ENCODE data around the gene BSN.
A peak's percentile ranks its signal among the peaks of the same experiment; 100 is the strongest.

The BSN gene

DNA sequence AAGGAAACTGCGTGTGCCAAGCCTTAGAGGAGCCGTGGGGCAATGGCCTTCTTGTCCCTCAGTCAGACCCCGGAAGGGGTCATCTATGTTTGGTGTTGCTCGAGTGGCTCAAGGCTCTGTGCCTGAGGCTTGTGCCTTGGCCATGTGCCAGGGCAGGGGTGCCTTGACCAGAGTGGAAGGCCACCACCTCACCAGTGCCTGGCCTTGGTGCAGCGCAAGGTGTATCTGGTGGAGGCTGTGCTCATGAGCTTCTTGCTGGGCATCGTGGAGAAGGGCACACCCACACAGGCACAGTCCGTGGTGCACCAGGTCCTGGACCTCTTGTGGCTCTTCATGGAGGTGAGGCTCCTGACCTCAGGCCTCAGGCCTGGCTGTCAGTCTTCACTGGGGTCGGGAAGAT lies 145.7 kb downstream of the BSN start:
- Histone ChIP-seq H3K36me3 (peaks cover 23 to 81% (median 64%) of the 10 kb centered on the region in 3 donors), H3K4me3 (no peak overlapping the region), H3K27ac (no peak overlapping the region), H3K9me3 (no peaks in the 10 kb centered on the region), H3K4me1 (no peaks in the 10 kb centered on the region), H3K27me3 (no peaks in the 10 kb centered on the region)
- no peak for DNase-seq
- intact Hi-C loops (cut with DNase I; ENCODE audit: low total_unique reads): loop anchor here (10.0 kb wide), 1 partner anchor 115 kb away; the partner anchor contains the start of gene UBA7
- TF ChIP-seq, protein P1, sequence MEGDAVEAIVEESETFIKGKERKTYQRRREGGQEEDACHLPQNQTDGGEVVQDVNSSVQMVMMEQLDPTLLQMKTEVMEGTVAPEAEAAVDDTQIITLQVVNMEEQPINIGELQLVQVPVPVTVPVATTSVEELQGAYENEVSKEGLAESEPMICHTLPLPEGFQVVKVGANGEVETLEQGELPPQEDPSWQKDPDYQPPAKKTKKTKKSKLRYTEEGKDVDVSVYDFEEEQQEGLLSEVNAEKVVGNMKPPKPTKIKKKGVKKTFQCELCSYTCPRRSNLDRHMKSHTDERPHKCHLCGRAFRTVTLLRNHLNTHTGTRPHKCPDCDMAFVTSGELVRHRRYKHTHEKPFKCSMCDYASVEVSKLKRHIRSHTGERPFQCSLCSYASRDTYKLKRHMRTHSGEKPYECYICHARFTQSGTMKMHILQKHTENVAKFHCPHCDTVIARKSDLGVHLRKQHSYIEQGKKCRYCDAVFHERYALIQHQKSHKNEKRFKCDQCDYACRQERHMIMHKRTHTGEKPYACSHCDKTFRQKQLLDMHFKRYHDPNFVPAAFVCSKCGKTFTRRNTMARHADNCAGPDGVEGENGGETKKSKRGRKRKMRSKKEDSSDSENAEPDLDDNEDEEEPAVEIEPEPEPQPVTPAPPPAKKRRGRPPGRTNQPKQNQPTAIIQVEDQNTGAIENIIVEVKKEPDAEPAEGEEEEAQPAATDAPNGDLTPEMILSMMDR (IDR thresholded peaks at IDR 0.05): no peak

- Histone ChIP-seq H3K36me3 (peaks cover 28 to 87% (median 69%) of the 10 kb centered on the region in 3 donors), H3K9me3 (no peaks in the 10 kb centered on the region), H3K4me1 (no peaks in the 10 kb centered on the region), H3K27me3 (no peaks in the 10 kb centered on the region), H3K4me3 (no peak overlapping the region), H3K27ac (no peak overlapping the region)
- DNase-seq: no peak
- intact Hi-C loops (cut with DNase I; ENCODE audit: low total_unique reads): loop anchor here (10.0 kb wide), 1 partner anchor 114 kb away; the partner anchor contains the start of gene UBA7
- TF ChIP-seq, protein P1 (IDR thresholded peaks at IDR 0.05): no peak
Observed at GRCh38 chr3:49700453-49701128, 146.3 kb downstream of the BSN start.

DNA sequence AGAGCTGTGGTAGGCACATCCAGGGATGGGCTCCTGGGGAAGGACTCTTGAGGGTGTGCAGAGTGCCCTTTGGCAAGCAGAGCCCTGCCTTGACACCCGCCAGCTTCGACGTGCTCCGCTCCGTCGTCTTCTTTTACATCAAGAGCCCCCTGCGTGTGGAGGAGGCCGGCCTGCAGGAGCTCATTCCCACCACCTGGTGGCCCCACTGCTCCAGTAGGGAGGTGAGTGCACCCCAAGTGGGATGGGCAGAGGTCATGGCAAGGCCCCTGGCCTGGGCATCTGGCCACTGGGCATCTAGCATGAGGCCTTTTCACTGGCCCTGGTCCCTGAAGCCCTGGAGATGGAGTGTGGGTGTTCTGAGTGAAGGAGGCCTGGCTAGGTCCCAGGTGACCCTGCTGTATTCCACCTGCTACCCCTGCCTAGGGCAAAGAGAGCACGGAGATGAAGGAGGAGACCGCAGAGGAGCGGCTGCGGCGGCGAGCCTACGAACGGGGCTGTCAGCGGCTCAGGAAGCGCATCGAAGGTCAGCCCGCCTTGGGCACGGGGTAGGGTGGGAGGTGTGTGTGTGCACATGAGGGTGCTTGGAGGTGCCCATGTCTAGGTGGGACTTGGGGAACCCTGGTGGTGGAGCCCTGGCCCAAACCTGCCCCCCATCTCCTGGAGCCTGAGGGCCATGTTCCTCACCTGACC lies 147.3 kb downstream of the BSN start:
- Histone ChIP-seq H3K9me3 (no peaks in the 10 kb centered on the region), H3K27ac (no peak overlapping the region), H3K4me1 (no peaks in the 10 kb centered on the region), H3K27me3 (no peaks in the 10 kb centered on the region), H3K36me3 (peaks cover 28 to 96% (median 76%) of the 10 kb centered on the region in 3 donors), H3K4me3 (no peak overlapping the region)
- DNase-seq: no peak
- TF ChIP-seq, protein P1 (IDR thresholded peaks at IDR 0.05): peak in 1 of 2 experiments; percentile 24
- intact Hi-C loops (cut with DNase I; ENCODE audit: low total_unique reads): loop anchor here (10.0 kb wide), 1 partner anchor 113 kb away; the partner anchor contains the start of gene UBA7

GRCh38 chr3:49702672-49703071 lies 148.4 kb downstream of the BSN start:
- intact Hi-C loops (cut with DNase I; ENCODE audit: low total_unique reads): loop anchor here (10.0 kb wide), 1 partner anchor 112 kb away; the partner anchor contains the start of gene UBA7
- no peaks in the 10 kb centered on the region for H3K9me3 ChIP-seq
- no peak overlapping the region for H3K27ac ChIP-seq

DNA sequence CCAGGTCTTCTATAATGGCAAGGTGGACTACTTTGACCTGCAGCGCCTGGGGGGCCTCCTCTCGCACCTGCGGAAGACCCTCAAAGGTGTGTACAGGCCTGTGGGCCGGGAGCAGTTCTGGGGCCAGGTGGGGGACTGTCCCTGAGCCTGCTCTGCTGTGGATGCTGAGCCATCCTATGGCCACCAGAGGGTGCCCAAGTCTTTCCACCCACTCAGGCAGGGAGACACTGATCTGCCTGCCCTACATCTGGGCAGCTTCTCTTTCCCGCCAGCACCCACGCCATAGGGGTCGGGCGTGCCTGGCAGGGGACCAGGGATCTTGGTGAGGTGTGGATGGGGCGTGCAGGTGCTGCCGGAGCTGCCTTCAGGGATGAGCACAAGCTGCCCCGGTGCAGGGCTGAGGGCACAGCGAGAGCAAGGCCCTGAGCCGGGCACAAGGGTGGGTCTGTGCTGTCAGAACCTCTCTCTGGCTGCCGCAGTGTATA lies 149.2 kb downstream of the BSN start:
- TF ChIP-seq, protein P1 (IDR thresholded peaks at IDR 0.05): peak; percentile 73 to 78
- peaks cover 28 to 100% (median 69%) of the 10 kb centered on the region in 3 donors for H3K36me3 ChIP-seq
- intact Hi-C loops (cut with DNase I; ENCODE audit: low total_unique reads): loop anchor here (10.0 kb wide), 1 partner anchor 111 kb away; the partner anchor contains the start of gene UBA7

More at GRCh38 chr3:49702672-49703071, 148.4 kb downstream of the BSN start:
- Histone ChIP-seq H3K36me3 (peaks cover 28 to 100% (median 77%) of the 10 kb centered on the region in 3 donors), H3K27me3 (no peaks in the 10 kb centered on the region), H3K4me3 (no peak overlapping the region), H3K4me1 (no peaks in the 10 kb centered on the region)
- TF ChIP-seq, protein P1 (IDR thresholded peaks at IDR 0.05): no peak
- DNase-seq: no peak

More for the DNA sequence above, 149.2 kb downstream of the BSN start:
- no peaks in the 10 kb centered on the region for H3K27me3 ChIP-seq
- H3K27ac ChIP-seq: no peak overlapping the region
- H3K4me3 ChIP-seq: no peak overlapping the region
- no peaks in the 10 kb centered on the region for H3K9me3 ChIP-seq
- H3K4me1 ChIP-seq: no peaks in the 10 kb centered on the region
- DNase-seq: no peak

All from tibial artery (tissue), 4 donors.